Hippocampal formation (tissue), 2 donors: ENCODE results near the gene FXYD5.
"Not testable (repeated sequence)": the region's sequence is repeated elsewhere in the genome, so short reads cannot be mapped to it uniquely, and the experiment has no call there.

Source experiments
- DNase-seq, 2 donors: peaks; one replicate each; lab custom pipeline; 2025; lab: John Stamatoyannopoulos, UW

Gene FXYD5

DNA sequence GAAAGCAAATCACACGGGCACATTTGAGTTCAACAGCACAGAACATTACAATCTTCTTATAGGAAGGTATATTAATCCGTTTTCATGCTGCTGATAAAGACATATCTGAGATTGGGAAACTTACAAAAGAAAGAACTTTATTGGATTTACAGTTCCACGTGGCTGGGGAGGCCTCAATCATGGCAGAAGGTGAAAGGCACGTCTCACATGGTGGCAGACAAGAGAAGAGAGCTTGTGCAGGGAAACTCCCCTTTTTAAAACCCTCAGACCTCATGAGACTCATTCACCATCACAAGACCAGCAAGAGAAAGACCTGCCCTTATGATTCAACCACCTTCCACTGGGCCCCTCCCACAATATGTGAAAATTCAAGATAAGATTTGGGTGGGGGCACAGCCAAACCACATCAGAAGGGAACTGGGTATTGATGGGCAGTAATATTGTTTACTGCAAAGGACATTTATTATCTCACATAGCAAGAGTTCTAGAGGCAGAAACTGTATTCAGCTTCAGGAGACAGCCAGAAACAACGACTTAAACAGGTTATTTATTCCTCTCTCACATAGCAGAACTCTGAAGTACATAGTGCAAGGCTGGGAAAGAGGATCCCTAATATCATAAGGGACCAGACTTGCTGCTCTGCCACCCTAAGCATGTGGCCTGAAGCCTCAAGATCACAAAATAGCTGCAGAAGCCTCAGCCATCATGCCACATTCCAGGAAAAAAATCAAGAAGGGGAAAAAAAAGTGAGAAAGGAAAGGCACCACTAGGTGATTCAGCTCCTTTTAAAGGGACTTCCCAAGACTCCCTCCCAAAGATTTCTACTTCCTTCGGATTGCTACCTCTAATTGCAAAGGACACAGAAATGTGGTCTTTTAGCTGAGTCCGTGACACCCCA is 23.1 kb downstream of the FXYD5 start:
- DNase-seq, result no peak

DNA sequence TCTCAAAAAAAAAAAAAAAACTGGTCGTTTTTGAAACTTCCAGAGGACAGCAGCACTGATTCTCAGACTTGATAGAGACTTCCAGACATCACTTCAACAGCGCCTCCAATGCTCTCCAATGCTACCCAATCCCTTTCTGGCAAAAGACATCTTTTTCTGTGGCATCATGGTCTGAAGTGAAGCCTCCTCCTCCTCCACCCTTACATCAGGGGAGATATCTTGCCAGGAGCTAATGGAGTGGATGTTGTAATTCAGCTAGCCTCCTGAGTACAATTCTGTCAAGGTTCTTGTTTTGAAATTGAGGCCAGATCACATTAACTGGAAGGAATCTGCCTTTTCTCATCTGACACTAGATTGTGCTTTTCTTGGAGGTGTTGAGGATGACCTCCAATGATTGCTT is 24.2 kb downstream of the FXYD5 start:
- no peak for DNase-seq

DNA sequence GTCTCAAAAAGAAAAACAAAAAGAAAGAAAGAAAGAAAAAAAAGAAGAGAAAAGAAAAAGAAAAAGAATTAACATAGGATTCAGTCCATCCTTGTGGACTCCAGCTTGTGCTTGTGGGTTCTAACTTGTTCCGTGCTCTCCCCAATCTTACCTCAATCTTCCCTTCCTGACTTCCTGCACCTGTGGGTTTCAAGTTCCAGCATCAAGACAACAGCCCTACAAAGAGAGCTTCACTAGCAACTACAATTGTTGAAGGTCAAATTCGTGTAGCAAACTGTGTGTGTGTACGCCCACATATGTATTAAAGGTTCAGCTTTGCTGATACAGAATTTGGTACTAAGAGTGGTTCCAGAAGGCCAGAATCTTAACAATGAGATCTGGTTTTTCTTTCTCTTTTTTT is 25.3 kb downstream of the FXYD5 start:
- no peak for DNase-seq

DNA sequence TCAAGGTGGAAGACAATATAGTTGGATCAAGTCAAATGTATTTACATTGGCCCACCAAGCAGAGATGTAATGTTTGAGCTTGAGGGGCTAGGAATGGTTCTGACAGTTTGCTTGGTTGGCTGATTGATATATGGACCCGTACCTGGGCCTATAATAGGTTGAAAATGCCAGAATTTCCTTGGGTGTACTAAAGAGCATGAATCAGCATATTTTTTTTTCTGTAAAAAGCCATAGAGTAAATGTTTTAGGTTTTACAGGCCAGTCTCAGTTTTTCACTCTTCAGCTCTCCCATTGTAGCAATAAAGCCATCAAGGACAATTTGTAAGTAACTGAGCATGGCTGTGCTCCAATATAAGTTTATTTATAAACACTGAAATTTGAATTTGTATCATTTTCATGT is 26.9 kb downstream of the FXYD5 start:
- no peak for DNase-seq

DNA sequence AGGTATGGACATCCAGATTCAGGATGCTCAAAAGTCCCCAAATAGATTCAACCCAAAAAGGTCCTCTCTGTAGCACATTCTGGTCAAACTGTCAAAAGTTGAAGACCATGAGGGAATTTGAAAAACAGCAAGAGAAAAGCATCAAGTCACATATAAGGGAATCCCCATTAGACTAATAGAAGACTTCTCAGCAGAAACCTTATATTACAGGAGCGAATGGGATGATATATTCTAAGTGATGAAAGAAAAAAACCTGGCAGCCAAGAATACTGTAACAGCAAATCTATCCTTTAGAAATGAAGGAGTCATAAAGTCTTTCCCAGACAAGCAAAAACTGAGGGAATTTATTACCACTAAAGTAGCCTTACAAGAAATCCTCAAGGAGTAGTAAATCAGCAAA is 29.7 kb downstream of the FXYD5 start:
- no peak for DNase-seq

DNA sequence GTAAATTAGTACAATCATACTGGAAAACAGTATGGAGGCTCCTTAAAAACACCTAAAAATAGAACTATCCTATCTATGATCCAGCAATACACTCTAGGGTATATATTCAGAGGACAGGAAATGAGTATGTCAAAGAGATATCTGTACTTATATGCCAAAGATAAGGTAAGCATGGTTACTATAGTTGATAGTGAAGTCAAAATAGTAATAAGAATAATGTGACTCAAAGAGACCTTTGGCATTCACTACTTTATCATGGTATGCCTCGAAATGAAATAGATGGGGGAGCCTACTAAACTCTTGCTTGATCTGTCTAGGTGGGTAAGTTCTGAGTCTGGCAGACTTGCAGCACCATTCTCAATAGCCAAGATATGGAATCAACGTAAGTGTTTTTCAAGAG is 30.3 kb downstream of the FXYD5 start:
- no peak for DNase-seq

DNA sequence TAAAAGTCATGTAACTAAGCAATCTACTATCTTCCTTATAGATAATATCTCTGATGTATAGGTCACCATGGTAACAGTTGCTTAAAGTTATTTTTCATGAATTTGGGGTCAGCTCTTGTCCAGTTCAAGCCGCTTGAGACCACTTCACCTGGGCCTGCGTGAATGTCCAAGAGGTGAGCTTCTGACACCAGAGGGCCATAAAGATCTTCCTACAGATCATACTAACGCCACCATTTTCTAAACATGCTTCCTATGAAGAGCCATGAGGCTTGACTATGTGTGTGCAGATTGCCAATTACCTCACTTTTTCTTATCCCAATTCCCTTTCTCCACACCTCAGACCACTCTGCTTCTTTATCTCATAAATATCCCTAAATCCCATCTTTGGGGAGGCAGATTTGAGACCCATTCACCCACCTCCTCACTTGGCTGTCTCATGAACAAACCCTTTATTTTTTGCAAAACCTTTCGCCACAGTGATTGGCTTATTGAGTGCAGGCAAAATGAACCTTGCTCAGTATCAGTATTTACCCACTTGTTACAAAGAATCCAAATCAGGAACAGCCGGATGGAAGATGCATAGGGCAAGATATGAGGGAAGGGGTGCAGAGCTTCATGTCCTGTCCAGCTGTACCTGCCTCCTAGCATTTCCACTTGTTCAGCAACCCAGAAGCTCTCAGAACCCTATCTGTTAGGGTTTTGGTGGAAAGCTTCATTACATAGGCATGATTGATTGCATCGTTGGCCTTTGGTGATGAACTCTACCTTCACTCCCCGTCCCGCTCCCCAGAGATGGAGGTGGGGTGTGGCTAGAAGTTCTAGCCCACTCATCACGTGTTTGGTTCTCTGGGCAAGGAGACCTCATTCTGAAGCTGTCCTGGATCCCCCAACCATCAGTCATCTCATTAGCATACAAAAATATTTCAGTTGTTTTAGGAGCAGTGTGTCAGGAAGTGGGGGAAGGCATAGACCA is 39.8 kb downstream of the FXYD5 start:
- DNase-seq, result no peak

DNA sequence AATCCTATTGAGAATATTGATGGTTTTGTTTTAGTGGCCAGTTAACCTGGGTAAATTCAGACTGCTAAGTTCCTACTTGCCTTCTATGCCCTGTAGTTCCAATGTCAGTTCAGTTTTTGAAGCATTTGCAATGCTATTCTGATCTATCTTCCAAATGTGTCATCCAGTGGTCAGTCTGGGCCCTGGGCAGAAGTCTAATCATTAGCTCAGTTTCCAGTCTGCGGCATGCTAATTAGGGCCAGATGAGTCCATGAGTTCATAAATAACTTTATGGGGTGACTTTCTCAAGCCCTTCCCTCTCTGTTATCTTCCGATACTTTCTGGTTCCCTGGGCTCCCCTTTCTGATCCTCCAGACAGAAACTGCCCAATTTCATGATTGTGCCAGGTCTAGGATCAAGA is 41.3 kb downstream of the FXYD5 start:
- no peak for DNase-seq

DNA sequence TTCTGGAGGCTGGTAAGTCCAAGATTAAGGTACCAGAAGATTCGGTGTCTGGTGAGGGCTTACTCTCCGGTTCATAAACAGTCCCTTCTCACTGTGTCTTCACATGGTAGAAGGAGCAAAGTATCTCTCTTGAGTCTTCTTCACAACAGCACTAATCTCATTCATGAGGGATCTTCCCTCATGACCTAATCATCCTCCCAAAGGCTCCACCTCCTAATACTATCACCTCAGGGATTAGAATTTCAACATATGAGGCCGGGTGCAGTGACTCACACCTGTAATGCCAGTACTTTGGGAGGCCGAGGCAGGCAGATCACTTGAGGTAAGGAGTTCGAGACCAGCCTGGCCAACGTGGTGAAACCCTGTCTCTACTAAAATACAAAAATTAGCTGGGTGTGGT is 42.3 kb downstream of the FXYD5 start:
- DNase-seq, result not testable (repeated sequence)

DNA sequence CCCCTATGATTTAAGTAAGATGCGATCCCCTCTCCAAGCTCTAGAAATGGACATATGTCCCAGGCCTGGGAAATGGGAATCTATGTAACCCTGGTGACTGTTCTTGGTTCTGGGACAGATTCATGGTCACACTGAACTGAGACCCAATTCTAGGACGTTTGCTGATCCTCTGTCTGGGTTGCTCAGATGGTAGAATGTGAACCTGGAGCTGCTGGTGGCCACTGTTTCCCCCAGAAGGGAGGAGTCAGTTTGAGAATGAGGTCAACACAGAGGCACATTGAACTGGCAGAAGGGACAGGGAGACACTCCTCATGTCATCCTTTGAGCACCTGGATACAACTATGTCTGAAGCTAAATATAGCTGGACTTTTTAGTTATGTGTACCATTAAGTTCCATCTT is 44.9 kb downstream of the FXYD5 start:
- no peak for DNase-seq

DNA sequence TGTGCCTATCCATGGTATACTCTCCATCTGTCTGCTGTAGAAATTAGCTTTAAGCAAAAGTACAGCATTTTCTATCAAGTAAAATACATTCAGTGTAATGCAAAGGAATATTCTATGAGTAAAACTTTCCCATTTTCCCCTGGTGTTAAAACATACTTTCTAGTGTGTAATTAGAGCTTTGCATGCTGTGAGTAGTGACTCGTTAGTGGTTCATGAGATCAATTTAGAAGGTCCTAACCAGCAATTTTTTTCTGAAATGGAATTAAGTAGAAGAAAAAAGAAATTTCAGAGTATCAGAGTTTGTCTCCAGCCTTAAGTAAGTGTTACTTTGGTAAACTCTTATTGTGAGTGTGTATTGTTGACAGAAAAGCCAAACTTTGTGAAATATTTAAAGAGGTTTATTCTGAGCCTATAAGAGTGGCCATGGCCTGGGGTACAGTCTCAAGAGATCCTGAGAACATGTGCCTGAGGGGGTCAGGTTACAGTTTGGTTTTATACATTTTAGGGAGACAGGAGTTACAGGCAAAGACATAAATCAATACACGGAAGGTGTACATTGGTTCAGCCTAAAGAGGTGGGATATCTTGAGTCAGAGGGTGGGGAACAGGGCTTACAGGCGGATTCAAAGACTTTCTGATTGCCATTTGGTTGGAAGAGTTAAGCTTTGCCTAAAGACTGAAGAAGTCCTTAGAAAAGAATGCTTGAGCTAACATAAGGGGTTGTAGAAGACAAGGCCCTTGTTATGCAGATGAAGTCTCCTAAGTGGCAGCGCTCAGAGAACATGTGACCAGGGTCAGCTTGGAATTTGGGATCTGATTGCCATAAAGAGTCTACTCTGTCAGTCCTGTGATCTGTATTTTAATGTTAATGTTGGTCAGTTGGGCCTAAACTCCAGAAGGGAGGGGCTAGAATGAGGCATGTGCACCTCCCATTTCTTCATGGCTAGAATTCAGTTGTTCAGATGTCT is 48.5 kb downstream of the FXYD5 start:
- no peak for DNase-seq

DNA sequence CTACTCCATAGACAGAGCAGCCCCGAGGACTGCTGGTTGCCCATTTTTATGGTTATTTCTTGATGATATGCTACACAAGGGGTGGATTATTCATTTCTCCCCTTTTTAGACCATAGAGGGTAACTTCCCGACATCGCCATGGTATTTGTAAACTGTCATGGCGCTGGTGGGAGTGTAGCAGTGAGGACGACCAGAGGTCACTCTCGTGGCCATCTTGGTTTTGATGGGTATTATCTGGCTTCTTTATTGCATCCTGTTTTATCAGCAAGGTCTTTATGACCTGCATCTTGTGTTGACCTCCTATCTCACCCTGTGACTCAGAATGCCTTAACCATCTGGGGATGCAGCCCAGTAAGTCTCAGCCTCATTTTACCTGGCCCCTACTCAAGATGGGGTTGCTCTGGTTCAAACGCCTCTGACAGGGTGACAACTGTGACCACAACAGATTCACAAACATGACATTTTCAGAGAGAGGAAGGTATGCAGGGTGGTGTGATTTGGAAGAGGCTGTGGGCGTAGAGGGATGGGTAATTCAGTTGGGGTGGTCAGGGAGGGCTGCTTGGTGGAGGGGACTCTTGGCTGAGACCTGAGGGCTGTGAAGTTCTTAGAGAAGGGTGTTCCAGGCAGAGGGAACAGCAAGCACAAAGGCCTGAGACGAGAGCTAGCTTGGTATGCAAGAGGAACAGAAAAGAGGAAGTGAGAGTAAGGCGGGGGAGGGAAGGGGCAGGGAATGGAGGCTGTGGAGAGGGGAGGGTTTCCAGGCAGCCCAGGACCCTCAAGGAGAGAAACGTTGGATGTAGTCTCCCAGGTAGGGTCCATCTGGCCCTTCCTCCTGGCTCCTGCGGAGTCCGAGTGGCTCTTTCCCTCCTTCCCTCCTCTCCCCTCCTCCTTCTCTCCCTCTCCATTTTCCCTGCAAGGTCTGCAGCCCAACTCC is 50.5 kb downstream of the FXYD5 start:
- DNase-seq, result peak in 1 of 2 donors; percentile 14

DNA sequence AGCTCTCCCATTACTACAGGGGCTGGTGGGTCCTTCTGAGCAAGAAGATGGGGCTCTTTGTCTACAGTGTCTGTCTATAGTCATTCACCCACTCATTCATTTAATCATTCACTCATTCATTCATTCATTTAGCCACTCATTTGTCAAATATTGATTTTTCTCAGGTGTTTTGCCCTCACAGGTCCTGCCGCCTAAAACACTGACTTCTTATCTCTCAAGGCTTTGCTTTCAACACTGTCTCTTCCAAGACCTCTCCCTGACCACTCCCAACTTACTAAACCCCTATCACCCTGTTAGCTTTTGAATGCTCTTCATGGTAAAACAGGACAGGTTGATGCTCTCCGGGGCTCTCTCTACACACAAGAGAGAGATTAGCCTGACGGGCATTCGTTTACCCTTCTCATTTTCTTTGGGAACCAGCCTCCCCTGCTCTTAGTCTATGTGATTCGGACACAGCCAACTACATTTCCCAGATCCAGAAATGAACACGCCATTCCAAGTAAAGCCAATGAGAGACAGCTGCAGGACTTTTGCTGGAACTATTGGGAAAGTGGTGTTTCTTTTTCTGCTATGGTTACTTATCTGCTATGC is 51.3 kb downstream of the FXYD5 start:
- DNase-seq, result no peak

DNA sequence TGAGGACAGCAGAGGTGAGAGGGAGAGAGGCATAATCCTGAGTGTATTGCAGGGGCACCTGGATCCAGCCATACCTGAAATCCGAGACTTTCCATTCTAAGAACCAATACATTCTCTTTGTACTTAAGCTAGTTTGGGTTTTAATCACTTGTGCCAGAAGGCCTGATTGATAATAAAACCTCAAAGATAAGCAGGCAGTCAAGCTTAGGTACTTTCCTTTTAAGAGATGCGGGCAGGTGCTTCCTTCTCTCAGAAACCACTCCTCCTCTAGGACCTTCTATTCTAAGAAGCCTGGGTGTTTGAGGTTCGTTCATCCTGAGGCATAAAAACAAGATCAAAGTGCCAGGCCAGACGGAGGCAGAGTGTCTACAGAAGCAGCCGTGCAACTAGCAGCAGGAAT is 51.8 kb downstream of the FXYD5 start:
- no peak for DNase-seq

DNA sequence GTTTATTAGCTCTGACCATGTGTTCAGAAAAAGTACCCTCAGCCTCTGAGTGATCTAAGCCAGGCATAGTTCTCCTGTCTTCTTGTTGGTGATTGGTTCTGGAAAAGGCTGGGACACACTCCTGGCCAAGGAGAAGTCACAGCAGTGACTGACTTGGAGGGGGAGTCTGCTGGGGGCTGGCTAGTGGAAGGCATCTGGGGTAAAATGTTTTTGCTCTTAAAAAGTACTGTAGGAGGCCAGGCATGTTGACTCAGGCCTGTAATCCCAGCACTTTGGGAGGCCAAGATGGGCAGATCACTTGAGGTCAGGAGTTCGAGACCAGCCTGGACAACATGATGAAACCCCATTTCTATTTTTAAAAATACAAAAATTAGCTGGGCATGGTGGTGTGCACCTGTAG is 52.3 kb downstream of the FXYD5 start:
- DNase-seq, result no peak

DNA sequence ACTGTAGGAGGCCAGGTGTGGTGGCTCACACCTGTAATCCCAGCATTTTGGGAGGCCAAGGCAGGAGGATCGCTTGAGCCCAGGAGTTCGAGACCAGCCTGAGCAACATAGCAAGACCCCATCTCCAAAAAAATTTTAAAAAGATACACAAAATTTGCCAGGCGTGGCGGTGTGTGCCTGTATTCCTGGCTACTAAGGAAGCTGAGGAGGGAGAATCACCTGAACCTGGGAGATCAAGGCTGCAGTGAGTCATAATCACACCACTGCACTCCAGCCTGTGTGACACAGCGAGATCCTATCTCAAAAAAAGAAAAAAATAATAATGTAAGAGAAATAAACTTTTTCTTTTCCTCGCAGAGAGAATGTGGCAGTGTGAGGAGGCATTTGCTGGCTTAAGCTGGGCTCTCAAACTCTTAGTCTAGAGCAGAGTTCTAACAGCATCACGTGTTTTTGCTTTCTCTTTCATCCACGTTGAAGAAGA is 52.9 kb downstream of the FXYD5 start:
- DNase-seq, result no peak

DNA sequence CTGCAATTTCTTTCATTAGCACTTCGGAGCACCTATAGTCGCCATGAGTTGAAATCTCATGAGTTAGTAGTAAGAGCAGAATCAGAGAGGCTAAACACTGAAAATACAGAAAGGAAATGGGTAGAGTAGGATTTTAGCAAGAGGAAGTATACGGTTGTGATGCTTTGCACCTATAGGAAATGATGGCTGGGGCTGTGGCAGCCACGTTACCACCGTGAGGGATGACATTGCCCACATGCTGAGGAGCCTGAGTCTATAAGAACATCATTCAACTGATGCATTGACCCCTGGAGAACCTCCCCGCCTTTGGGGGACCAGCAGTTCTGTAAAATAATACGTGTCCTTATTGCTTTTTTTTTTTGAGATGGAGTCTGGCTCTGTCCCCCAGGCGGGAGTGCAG is 53.6 kb downstream of the FXYD5 start:
- DNase-seq, result no peak

DNA sequence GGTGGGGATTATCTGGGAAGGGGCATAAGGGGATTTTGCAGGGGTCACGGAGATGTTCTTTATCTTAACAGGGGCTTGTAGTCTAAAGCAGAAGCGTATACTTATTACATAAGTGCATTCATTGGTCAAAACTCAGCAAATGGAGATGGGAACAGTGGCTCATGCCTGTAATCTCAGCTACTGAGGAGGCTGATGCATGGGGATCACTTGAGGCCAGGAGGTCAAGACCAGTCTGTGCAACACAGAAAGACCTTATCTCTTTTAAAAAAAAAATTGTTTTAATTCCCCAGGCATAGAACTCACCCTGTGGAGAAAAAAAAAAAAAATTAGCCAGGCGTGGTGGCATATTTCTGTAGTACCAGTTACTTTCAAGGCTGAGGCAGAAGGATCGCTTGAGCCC is 55.1 kb downstream of the FXYD5 start:
- no peak for DNase-seq

DNA sequence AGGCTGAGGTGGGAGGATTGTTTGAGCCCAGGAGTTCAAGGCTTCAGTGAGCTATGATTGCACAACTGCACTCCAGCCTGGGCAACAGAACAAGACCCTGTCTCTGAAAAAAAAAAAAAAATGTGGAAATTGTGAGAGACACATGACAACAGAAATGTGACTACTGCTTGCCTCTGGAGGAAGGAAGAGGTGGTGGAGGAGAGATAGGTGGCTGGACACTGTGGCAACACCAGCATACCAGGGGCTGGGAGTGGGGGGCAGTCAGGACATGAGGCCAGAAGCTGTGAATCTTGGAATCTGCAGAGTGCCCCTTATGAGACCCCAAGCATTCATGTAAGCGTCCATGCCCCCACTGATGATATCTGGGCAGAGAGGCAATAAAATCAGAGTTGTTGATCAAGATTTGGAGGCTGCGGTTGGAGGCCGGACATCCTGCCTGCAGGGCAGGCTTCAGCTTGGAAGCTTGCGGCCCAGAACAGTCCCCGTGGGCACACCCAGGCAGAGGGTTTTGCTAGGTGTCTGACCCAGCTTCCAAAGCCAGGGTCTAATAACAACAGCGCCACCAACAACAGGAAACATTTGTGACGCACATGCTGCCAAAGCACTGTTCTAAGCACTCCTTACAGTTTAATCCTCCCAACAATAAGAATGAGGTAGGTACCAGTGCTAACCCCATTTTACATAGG is 57.2 kb downstream of the FXYD5 start:
- peak in 1 of 2 donors; percentile 11 for DNase-seq
